ENCODE results near the gene NTN1. TPM values are rescaled to one million over a fixed set of nuclear protein-coding genes. Genes with fewer than 3 reads are reported as not detected.

NTN1 gene
- total RNA-seq, 2 experiments from 2014 or later = not detected

DNA sequence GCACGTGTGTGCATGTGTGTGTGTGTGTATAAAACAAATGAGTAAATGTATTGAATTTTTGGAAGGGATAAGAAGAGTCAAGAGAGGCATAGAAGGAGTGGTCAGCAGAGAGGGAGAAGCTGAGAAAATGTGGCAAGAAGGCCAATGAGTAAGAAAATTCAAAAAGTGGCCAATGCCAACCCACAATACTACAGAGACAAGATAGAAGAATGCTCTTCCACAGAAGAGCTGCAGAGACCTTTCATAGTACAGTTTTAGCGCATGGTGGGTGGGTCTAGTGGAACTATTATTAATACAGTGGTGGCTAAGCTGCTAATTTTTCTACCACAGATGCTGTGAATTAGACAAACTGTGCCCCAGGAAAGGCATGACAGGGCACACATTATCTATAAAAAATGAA is 233.5 kb downstream of the NTN1 start:
- Histone ChIP-seq H3K27ac (ENCODE audit: low read depth, low read length, poor library complexity, severe bottlenecking) (no peak overlapping the region), H3K36me3 (ENCODE audit: insufficient read depth, low read length) (no peaks in the 10 kb centered on the region), H3K4me1 (ENCODE audit: insufficient read depth, low read length, poor library complexity, severe bottlenecking) (no peaks in the 10 kb centered on the region), H3K4me2 (ENCODE audit: low read length) (no peak overlapping the region), H4K20me1 (ENCODE audit: insufficient read depth, low read length) (no peaks in the 10 kb centered on the region), H3K79me2 (ENCODE audit: insufficient read depth, low read depth, low read length) (no peaks in the 10 kb centered on the region), H3K9me2 (ENCODE audit: insufficient read depth, low read length) (no peaks in the 10 kb centered on the region), H2AFZ (ENCODE audit: low read length) (no peak overlapping the region), H3K9me3 (ENCODE audit: low read length) (no peaks in the 10 kb centered on the region), H3K4me3 (ENCODE audit: low read depth, low read length, poor library complexity, severe bottlenecking) (no peak overlapping the region)
- no TSS peak for BruUV-seq (replicated peaks)
- TF ChIP-seq EZH2phosphoT487 (IDR thresholded peaks at IDR 0.05; ENCODE audit: borderline replicate concordance, low read depth, low read length) (no peak), CTCF (conservative IDR thresholded peaks at IDR 0.05; ENCODE audit: low read length) (no peak)
- POLR2A ChIA-PET = no interaction called here
- CTCF ChIA-PET (ENCODE audit: unreplicated experiment) = no interaction called here
- no peak for DNase-seq (ENCODE audit: low spot score)
- intact Hi-C loops (cut with micrococcal nuclease; ENCODE audit: unreplicated experiment) = no loop called here

DNA sequence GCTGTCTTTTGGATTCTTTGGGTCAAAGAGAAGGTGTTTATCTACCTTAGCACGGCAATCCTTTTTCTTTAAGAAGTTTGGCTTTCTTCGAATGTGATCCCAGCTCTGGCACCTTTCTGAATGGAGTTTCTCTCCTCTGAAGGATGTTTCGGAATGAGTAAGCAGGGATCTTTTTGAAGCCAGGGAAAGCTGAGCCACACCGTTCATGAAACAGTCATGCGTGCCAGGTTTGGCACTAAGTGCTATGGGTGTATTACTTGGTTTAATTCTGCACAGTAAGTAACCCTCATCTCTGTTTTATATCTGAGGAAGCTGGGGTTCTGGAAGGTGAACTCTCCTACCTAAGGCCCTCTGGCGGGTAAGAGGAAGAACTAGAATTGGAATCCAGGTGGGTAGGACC is 234.5 kb downstream of the NTN1 start:
- Histone ChIP-seq H3K9me2 (ENCODE audit: insufficient read depth, low read length) (no peaks in the 10 kb centered on the region), H3K4me2 (ENCODE audit: low read length) (no peak overlapping the region), H3K79me2 (ENCODE audit: insufficient read depth, low read depth, low read length) (no peaks in the 10 kb centered on the region), H2AFZ (ENCODE audit: low read length) (no peak overlapping the region), H3K4me1 (ENCODE audit: insufficient read depth, low read length, poor library complexity, severe bottlenecking) (no peaks in the 10 kb centered on the region), H3K27ac (ENCODE audit: low read depth, low read length, poor library complexity, severe bottlenecking) (no peak overlapping the region), H3K36me3 (ENCODE audit: insufficient read depth, low read length) (no peaks in the 10 kb centered on the region), H4K20me1 (ENCODE audit: insufficient read depth, low read length) (no peaks in the 10 kb centered on the region), H3K9me3 (ENCODE audit: low read length) (no peaks in the 10 kb centered on the region), H3K4me3 (ENCODE audit: low read depth, low read length, poor library complexity, severe bottlenecking) (no peak overlapping the region)
- no peak for TF ChIP-seq CTCF (conservative IDR thresholded peaks at IDR 0.05; ENCODE audit: low read length)
- TF ChIP-seq EZH2phosphoT487 (IDR thresholded peaks at IDR 0.05; ENCODE audit: borderline replicate concordance, low read depth, low read length) = no peak
- DNase-seq (ENCODE audit: low spot score) = no peak
- BruUV-seq (replicated peaks) = no TSS peak
- ChIA-PET POLR2A (no interaction called here), CTCF (ENCODE audit: unreplicated experiment) (no interaction called here)
- intact Hi-C loops (cut with micrococcal nuclease; ENCODE audit: unreplicated experiment) = no loop called here

GRCh38 chr17:9256361-9256750 is 235.0 kb downstream of the NTN1 start:
- H3K27ac ChIP-seq (ENCODE audit: low read depth, low read length, poor library complexity, severe bottlenecking) = no peak overlapping the region
- no peak for TF ChIP-seq CTCF (conservative IDR thresholded peaks at IDR 0.05; ENCODE audit: low read length)
- TF ChIP-seq EZH2phosphoT487 (IDR thresholded peaks at IDR 0.05; ENCODE audit: borderline replicate concordance, low read depth, low read length) = no peak
- no peak overlapping the region for H2AFZ ChIP-seq (ENCODE audit: low read length)
- ChIA-PET POLR2A (no interaction called here), CTCF (ENCODE audit: unreplicated experiment) (no interaction called here)
- no peak overlapping the region for H3K4me3 ChIP-seq (ENCODE audit: low read depth, low read length, poor library complexity, severe bottlenecking)
- H3K9me3 ChIP-seq (ENCODE audit: low read length) = no peaks in the 10 kb centered on the region
- H3K36me3 ChIP-seq (ENCODE audit: insufficient read depth, low read length) = no peaks in the 10 kb centered on the region
- H3K9me2 ChIP-seq (ENCODE audit: insufficient read depth, low read length) = no peaks in the 10 kb centered on the region
- BruUV-seq (replicated peaks) = no TSS peak
- intact Hi-C loops (cut with micrococcal nuclease; ENCODE audit: unreplicated experiment) = no loop called here
- no peaks in the 10 kb centered on the region for H3K79me2 ChIP-seq (ENCODE audit: insufficient read depth, low read depth, low read length)
- no peaks in the 10 kb centered on the region for H4K20me1 ChIP-seq (ENCODE audit: insufficient read depth, low read length)
- H3K4me2 ChIP-seq (ENCODE audit: low read length) = no peak overlapping the region
- no peaks in the 10 kb centered on the region for H3K4me1 ChIP-seq (ENCODE audit: insufficient read depth, low read length, poor library complexity, severe bottlenecking)
- no peak for DNase-seq (ENCODE audit: low spot score)

Data from OCI-LY7 (cell line).